AG09309 (cell line): Measurements from ENCODE around the gene REEP1.

Experiments
- DNase-seq: peaks from one replicate; pipeline ENCODE4 v3.0.0-alpha.2; 2010; ENCODE audit warnings: low read depth
- H3K4me3 ChIP-seq: 2 replicates; pipeline ENCODE4 v1.5.1; 2011; ENCODE audit warnings: mild to moderate bottlenecking, low read depth, low read length, moderate library complexity; ENCODE audit not compliant: control insufficient read depth
- TF ChIP-seq, protein P1 (sequence below): IDR thresholded peaks from 2 replicates; pipeline ENCODE4 v1.5.1; 2011; ENCODE audit warnings: mild to moderate bottlenecking, low read depth, low read length, inconsistent platforms; ENCODE audit not compliant: insufficient read depth, control insufficient read depth; ENCODE audit errors: missing control alignments

REEP1 gene

DNA sequence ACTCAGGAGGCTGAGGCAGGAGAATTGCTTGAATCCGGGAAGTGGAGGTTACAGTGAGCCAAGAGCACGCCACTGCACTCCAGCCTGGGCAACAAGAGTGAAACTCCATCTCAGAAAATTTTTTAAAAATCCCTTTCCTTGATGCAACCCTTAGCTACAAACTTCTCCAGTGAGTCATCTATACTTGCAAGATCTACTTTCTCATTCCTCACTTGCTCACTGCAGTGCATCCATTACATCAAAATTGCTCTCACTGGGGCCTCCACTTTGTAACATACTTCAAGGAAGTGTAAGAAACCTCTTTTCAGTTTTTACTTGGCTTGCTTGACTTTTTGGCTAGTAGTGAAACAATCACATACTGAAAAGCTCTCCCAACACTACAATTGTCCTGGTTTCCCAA is 65.3 kb downstream of the REEP1 start:
- no peak for DNase-seq
- H3K4me3 ChIP-seq = no peak overlapping the region
- TF ChIP-seq, protein P1, sequence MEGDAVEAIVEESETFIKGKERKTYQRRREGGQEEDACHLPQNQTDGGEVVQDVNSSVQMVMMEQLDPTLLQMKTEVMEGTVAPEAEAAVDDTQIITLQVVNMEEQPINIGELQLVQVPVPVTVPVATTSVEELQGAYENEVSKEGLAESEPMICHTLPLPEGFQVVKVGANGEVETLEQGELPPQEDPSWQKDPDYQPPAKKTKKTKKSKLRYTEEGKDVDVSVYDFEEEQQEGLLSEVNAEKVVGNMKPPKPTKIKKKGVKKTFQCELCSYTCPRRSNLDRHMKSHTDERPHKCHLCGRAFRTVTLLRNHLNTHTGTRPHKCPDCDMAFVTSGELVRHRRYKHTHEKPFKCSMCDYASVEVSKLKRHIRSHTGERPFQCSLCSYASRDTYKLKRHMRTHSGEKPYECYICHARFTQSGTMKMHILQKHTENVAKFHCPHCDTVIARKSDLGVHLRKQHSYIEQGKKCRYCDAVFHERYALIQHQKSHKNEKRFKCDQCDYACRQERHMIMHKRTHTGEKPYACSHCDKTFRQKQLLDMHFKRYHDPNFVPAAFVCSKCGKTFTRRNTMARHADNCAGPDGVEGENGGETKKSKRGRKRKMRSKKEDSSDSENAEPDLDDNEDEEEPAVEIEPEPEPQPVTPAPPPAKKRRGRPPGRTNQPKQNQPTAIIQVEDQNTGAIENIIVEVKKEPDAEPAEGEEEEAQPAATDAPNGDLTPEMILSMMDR = no peak

DNA sequence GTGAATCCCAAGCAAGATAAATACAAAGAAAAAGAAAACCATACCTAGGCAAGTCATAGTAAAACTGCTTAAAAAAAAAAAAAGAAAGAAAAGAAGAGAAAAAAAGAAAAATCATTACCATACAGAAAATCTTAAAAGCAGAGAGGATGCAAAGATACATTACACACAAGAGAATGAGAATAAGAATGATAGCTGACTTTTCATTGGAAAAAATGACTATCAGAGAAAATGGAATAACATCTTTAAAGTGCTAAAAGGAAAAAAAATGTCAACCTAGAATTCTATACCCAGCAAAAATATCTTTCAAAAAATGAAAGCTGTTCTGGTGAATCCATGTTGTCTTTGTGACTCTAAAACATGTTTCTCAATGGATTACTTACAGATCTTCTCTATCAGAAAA is 66.2 kb downstream of the REEP1 start:
- TF ChIP-seq, protein P1 = no peak
- no peak for DNase-seq

DNA sequence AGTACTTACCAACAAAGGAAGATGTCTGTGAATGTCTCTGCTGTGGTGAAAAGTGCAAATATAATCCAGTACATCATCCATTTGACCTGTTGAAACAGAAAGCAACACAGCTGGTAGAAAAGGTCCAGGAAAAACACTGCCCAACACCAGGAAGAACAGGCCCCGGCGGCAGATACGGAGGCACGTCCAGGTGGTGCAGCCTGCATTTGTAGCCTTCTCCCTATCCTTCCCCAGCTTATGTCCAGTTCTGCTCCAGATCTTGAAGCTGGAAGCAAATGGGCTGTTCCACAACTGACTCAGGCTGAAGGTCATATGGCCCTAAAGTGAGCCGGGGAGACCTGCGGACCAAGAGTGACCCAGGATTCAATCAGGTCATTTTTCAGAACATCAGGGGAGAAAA is 73.5 kb downstream of the REEP1 start:
- TF ChIP-seq, protein P1 = no peak
- no peak for DNase-seq

More for the DNA sequence above, 66.2 kb downstream of the REEP1 start:
- no peak overlapping the region for H3K4me3 ChIP-seq

DNA sequence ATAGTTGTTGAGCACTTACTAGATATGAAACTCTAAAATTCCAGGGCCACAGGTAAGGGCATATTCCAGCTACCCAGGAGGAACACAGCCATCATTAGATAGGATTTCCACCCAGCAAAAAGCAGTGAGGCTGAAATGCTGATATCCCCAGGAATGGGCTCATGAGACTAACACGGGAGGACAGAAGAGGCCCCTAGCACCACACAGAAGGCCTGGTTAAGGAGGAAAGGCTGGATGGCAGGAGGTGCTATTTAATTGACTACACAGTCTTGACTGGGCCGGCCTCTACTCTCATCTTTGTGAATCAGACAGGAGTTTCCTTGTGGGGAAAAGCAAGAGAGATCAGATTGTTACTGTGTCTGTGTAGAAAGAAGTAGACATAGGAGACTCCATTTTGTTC is 76.4 kb downstream of the REEP1 start:
- no peak overlapping the region for H3K4me3 ChIP-seq
- DNase-seq = no peak
- TF ChIP-seq, protein P1 = no peak

More for the DNA sequence above, 73.5 kb downstream of the REEP1 start:
- no peak overlapping the region for H3K4me3 ChIP-seq

DNA sequence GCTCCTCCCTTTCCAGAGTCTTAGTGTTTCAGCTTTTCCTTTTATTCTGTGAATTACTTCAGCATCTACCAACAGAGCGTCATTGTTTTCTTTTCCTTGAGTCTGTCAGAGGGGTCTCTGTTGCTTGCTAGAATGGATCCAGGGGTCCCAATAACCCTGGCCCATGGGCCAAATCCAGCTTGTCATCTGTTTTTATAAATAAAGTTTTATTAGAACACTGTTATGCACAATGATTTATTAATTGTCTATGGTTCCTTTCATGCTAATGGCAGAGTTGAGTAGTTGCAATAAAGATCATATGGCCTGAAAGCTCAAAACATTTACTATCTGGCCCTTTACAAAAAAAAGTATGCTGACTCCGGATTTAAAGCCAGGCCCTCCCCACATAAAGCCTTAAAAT is 79.3 kb downstream of the REEP1 start:
- TF ChIP-seq, protein P1 = no peak
- no peak for DNase-seq
- H3K4me3 ChIP-seq = no peak overlapping the region

DNA sequence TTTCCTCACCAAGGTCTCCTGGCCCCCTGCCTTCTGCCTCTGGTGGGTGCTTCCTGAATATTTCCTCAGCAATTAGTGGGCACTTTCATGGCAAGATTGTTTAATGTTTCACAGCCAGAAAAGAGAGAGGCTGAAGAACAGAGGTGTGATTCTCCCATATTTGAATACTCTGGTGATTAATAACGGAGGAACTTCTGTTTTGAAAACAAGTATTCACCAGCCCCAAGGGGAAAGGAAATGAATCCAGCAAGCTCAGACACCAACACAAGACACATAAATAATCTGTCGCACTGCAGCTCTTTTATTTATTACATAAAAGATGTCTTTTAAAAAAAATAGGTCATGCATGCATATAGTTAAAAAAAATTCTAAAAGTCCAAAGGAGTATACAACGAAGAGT is 80.4 kb downstream of the REEP1 start:
- TF ChIP-seq, protein P1 = no peak
- H3K4me3 ChIP-seq = no peak overlapping the region
- DNase-seq = no peak

DNA sequence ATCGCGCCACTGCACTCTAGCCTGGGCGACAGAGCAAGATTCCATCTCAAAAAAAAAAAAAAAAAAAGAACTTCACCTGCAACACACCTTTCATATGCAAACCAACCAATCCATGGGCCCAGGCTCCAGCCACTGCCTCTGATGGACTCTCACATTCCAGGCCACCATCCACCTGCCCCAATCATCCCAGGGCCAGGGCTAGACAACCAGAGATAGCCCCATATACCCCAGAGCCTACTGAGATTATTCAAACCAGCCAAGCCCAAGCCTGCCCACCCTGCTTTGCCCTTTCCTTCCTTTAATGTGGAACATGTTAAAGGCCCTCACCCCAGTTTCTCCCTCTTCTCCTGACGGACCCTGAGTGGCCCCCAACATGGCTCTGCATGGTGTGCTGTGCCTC is 81.1 kb downstream of the REEP1 start:
- no peak for DNase-seq
- no peak overlapping the region for H3K4me3 ChIP-seq
- TF ChIP-seq, protein P1 = no peak
